GM21737 (cell line): ENCODE data around the gene ANKRD55.
"Not testable (repeated sequence)": the region's sequence is repeated elsewhere in the genome, so short reads cannot be mapped to it uniquely, and the experiment has no call there.

Experiments
- ATAC-seq: cut with Tn5 transposase; IDR thresholded peaks from one replicate; pipeline ENCODE4 v1.9.1; 2021; ENCODE audit warnings: mild to moderate bottlenecking, moderate library complexity; ENCODE audit not compliant: unreplicated experiment

The ANKRD55 gene

DNA sequence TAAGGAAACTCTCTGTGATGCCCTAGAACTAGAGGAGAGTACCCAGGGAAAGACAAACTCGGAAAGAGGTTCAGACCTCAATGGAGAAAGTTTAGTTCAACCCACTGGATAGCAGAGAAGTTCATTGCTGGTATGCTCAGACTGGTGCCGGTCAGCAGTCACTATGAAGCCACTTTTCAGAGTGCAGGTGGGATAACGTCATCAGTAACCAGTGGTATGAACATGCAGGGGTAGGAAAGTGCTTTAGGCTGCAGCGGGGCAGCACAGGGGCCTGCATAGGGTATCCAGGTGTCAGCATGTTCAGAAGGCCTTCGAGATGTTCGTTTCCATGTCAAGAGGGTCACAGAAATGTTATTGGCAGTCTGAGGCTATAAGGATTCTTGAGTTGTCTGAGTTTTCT is 20.8 kb upstream of the ANKRD55 start:
- no peak for ATAC-seq

GRCh38 chr5:56253126-56253525 is 20.0 kb upstream of the ANKRD55 start:
- no peak for ATAC-seq

DNA sequence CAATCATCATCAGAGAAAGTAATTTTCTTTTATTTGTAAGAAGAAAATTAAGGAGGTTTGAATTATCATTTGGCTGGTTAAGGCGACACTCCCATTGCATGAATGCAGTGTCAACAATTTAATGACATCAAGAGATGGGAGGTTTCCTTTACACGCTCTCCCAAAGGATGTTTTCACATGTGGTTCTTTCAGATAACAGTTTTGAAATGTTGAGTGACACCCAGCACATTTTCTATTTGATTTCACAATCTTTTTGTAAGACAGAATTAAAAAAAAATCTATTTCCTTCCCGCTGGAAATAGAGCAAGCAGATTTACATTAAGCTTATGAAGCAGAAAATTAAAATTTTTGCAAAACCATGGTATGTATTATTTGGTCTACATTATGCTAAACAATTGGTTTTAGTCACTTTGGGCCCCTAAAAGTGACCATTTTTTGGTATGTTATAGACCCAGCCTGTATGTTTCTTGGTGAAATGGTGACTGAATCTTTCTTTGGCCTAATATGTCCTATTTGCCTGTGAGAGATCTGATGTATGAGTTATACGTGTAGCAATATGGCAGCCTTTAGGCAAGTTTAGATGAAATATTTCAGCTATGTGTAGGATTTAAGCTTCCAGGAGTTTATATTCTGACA is 18.9 kb upstream of the ANKRD55 start:
- ATAC-seq = no peak

- no peak for ATAC-seq
Measured at GRCh38 chr5:56251440-56251839, 18.3 kb upstream of the ANKRD55 start.

DNA sequence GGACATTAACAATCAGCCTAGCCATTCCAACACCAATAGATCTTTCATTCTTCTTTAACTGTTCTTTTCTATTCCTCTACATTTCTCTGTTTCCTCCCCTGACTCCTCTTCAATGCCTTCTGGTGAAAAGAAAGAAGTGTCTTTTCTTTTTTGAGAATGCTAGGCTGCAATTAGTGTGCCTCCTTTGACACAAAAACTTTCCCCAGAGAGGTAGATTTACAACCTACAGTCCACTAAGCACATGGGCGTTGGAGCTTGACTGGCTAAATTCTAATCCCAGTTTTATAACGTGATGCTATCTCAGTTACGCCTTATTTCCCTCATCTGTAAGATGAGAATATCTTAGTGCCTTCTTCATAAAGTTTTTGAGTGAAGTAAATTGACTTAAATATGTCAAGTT is 16.9 kb upstream of the ANKRD55 start:
- no peak for ATAC-seq

- not testable (repeated sequence) for ATAC-seq
Measured at GRCh38 chr5:56249085-56249484, 16.0 kb upstream of the ANKRD55 start.

DNA sequence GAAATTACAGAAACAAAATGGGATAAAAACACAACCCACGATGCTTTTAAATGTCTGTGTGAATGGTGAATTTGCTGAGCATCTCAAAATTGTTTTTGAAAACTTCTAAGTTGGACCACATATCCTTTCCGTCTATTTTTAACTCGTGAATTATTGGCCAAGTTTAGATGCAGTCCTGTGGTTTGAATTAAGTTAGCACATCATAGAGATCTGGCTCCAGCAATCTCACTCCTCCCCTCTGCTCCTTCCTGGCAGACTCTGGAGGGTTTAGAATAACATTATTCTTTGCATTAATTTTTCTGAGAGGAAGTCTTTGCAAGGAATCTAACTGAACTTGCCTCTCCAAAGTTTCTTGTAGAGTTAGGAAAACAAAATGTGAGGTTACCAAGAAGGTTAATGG is 14.5 kb upstream of the ANKRD55 start:
- no peak for ATAC-seq

- ATAC-seq = no peak
Measured at GRCh38 chr5:56246769-56247168, 13.6 kb upstream of the ANKRD55 start.

- ATAC-seq = no peak
Measured at GRCh38 chr5:56245481-56245880, 12.4 kb upstream of the ANKRD55 start.

- no peak for ATAC-seq
Measured at GRCh38 chr5:56244627-56245026, 11.5 kb upstream of the ANKRD55 start.

DNA sequence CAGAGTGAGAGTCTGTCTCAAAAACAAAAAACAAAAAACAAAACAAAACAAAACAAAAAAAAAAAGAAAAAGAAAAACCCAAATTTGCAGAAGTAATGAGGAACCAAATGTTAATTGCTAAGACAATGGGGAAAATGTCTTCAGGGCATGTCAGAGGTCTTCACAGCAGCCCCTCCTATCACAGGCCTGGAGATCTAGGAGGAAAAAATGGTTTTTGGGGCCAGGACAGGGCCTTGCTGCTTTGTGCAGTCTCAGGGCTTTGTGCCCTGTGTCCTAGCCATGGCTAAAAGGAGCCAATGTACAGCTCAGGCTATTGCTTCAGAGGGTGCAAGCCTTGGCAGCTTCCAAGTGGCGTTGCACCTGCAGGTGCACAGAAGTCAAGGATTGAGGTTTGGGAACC is 9.1 kb upstream of the ANKRD55 start:
- ATAC-seq = not testable (repeated sequence)

GRCh38 chr5:56232538-56232937 is 592 bp downstream of the ANKRD55 start:
- ATAC-seq = no peak

- ATAC-seq = no peak
Measured at GRCh38 chr5:56230576-56230975, 2.6 kb downstream of the ANKRD55 start.

- no peak for ATAC-seq
Measured at GRCh38 chr5:56229111-56229510, 4.0 kb downstream of the ANKRD55 start.

GRCh38 chr5:56228631-56229030 is 4.5 kb downstream of the ANKRD55 start:
- no peak for ATAC-seq

GRCh38 chr5:56227691-56228090 is 5.4 kb downstream of the ANKRD55 start:
- no peak for ATAC-seq

- ATAC-seq = not testable (repeated sequence)
Measured at GRCh38 chr5:56223298-56223697, 9.8 kb downstream of the ANKRD55 start.

DNA sequence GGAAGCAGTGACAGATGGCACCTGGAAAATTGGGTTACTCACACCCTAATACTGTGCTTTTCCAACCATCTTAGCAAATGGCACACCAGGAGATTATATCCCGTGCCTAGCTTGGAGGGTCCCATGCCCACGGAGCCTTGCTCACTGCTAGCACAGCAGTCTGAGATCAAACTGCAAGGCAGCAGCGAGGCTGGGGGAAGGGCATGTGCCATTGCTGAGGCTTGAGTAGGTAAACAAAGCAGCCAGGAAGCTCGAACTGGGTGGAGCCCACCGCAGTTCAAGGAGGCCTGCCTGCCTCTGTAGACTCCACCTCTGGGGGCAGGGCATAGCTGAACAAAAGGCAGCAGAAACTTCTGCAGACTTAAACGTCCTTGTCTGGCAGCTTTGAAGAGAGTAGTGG is 11.5 kb downstream of the ANKRD55 start:
- not testable (repeated sequence) for ATAC-seq

- no peak for ATAC-seq
Measured at GRCh38 chr5:56215019-56215830, 17.9 kb downstream of the ANKRD55 start.

- not testable (repeated sequence) for ATAC-seq
Measured at GRCh38 chr5:56213886-56214535, 19.1 kb downstream of the ANKRD55 start.

- ATAC-seq = no peak
Measured at GRCh38 chr5:56212130-56212879, 20.8 kb downstream of the ANKRD55 start.
